Progenitor cell of endocrine pancreas (in vitro differentiated cells): ENCODE data around the gene COQ7. TPM values are rescaled to one million over a fixed set of nuclear protein-coding genes. Genes with fewer than 3 reads are reported as not detected.

ENCODE experiments used
- DNase-seq: peaks from one replicate; pipeline ENCODE4 v3.0.0; 2021; ENCODE audit warnings: low spot score; ENCODE audit not compliant: unreplicated experiment
- H3K27ac Mint-ChIP-seq: 2 replicates; pipeline ENCODE4 v1.8.0; 2021; ENCODE audit warnings: mild to moderate bottlenecking, moderate library complexity, mixed read lengths
- H3K27me3 Mint-ChIP-seq: 2 replicates; pipeline ENCODE4 v1.8.0; 2021; ENCODE audit warnings: mixed read lengths
- H3K36me3 Mint-ChIP-seq: 2 replicates; pipeline ENCODE4 v1.8.0; 2022; ENCODE audit warnings: mixed read lengths; ENCODE audit not compliant: insufficient read depth
- H3K4me1 Mint-ChIP-seq: 2 replicates; pipeline ENCODE4 v1.8.0; 2021; ENCODE audit warnings: low read depth, mixed read lengths
- H3K4me3 Mint-ChIP-seq: 2 replicates; pipeline ENCODE4 v1.8.0; 2021; ENCODE audit warnings: low read depth, mild to moderate bottlenecking, moderate library complexity, mixed read lengths
- H3K9me3 Mint-ChIP-seq: 2 replicates; pipeline ENCODE4 v1.8.0; 2021; ENCODE audit warnings: low read depth, mixed read lengths
- CTCF ChIP-seq: fragments of 200-600 bp; sonication (generic); IDR thresholded peaks from one replicate; pipeline ENCODE4 v1.5.0; 2021; ENCODE audit warnings: antibody characterized with exemption, mild to moderate bottlenecking; ENCODE audit not compliant: unreplicated experiment
- total RNA-seq: library from RNA; stranded (reverse); gene quantifications from 2 replicates; pipeline ENCODE4 v1.2.1, GENCODE V29; 2021

The COQ7 gene
- total RNA-seq, 1 donor from 2014 or later: 26.3 TPM

- H3K4me3 Mint-ChIP-seq: no peak overlapping the region
- DNase-seq: no peak
- H3K27ac Mint-ChIP-seq: no peak overlapping the region
- no peaks in the 10 kb centered on the region for H3K9me3 Mint-ChIP-seq
- H3K4me1 Mint-ChIP-seq: peaks cover 2% of the 10 kb centered on the region
- TF ChIP-seq CTCF: no peak
- H3K27me3 Mint-ChIP-seq: peaks cover 14% of the 10 kb centered on the region
- peaks cover 21% of the 10 kb centered on the region for H3K36me3 Mint-ChIP-seq
Observed at GRCh38 chr16:19084879-19085278, 17.5 kb downstream of the COQ7 start.

GRCh38 chr16:19085679-19086200 lies 18.3 kb downstream of the COQ7 start:
- no peak overlapping the region for H3K27ac Mint-ChIP-seq

GRCh38 chr16:19086322-19087199 lies 19.1 kb downstream of the COQ7 start:
- peaks cover 2% of the 10 kb centered on the region for H3K4me1 Mint-ChIP-seq
- no peak overlapping the region for H3K27ac Mint-ChIP-seq
- H3K4me3 Mint-ChIP-seq: peak overlapping the region; percentile 57
- H3K36me3 Mint-ChIP-seq: peaks cover 8% of the 10 kb centered on the region
- H3K9me3 Mint-ChIP-seq: no peaks in the 10 kb centered on the region
- peak; percentile 87 for DNase-seq
- H3K27me3 Mint-ChIP-seq: peaks cover 16% of the 10 kb centered on the region
- TF ChIP-seq CTCF: peak; percentile 99

More at GRCh38 chr16:19085679-19086200, 18.3 kb downstream of the COQ7 start:
- H3K4me1 Mint-ChIP-seq: peaks cover 2% of the 10 kb centered on the region
- H3K9me3 Mint-ChIP-seq: no peaks in the 10 kb centered on the region
- H3K27me3 Mint-ChIP-seq: peaks cover 15% of the 10 kb centered on the region
- no peak overlapping the region for H3K4me3 Mint-ChIP-seq
- TF ChIP-seq CTCF: no peak
- DNase-seq: no peak
- H3K36me3 Mint-ChIP-seq: peaks cover 16% of the 10 kb centered on the region

- Mint-ChIP-seq H3K36me3 (no peaks in the 10 kb centered on the region), H3K27ac (no peak overlapping the region), H3K27me3 (peaks cover 16% of the 10 kb centered on the region), H3K4me3 (no peak overlapping the region), H3K9me3 (no peaks in the 10 kb centered on the region), H3K4me1 (peaks cover 7% of the 10 kb centered on the region)
- TF ChIP-seq CTCF: no peak
- DNase-seq: no peak
Observed at GRCh38 chr16:19088341-19088916, 21.0 kb downstream of the COQ7 start.

GRCh38 chr16:19089410-19089955 lies 22.1 kb downstream of the COQ7 start:
- no peak for TF ChIP-seq CTCF
- Mint-ChIP-seq H3K4me3 (no peak overlapping the region), H3K36me3 (no peaks in the 10 kb centered on the region), H3K4me1 (peaks cover 14% of the 10 kb centered on the region), H3K27ac (no peak overlapping the region), H3K27me3 (peaks cover 16% of the 10 kb centered on the region), H3K9me3 (no peaks in the 10 kb centered on the region)
- DNase-seq: no peak
